Fibroblast of the aortic adventitia (primary cell): ENCODE measurements around the gene MAGI2. TPM values are rescaled to one million over a fixed set of nuclear protein-coding genes. Genes with fewer than 3 reads are reported as not detected.

Experiments
- DNase-seq: peaks from one replicate; pipeline ENCODE4 v3.0.0-alpha.2; 2010; ENCODE audit warnings: low read depth
- H3K4me3 ChIP-seq: 2 replicates; pipeline ENCODE4 v1.5.1; 2011; ENCODE audit warnings: low read depth, mild to moderate bottlenecking, control low read depth, low read length, moderate library complexity
- total RNA-seq: library from RNA; depleted of rRNA; stranded (reverse); fragments of >200 nt; gene quantifications from 2 replicates; pipeline ENCODE4 v1.2.3, GENCODE V29; 2012; ENCODE audit warnings: low replicate concordance
- TF ChIP-seq, protein P1 (sequence below): IDR thresholded peaks from 2 replicates; pipeline ENCODE4 v1.5.1; 2011; ENCODE audit warnings: mild to moderate bottlenecking, low read length, control low read depth, inconsistent platforms; ENCODE audit not compliant: insufficient read depth

Gene MAGI2
- total RNA-seq, 1 donor: 25.5 TPM

DNA sequence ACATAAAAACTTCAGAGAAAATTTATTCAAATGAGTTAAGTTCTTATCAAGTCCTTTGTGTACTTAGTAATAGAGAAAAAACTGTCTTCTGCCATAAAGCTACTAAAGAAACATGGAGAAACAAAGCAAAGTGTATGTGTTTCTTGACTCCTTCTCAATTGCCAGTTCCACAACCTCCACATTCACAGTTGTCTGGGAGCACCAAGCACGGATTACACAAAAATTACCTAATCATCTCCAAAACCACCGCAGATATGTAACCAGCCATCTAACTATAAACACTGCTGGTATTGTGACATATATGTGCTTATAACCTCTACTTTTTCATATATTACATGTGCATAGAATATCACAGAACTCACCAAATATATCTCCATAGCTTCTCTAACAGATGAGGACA is 23.1 kb downstream of the MAGI2 start:
- no peak overlapping the region for H3K4me3 ChIP-seq
- TF ChIP-seq, protein P1, sequence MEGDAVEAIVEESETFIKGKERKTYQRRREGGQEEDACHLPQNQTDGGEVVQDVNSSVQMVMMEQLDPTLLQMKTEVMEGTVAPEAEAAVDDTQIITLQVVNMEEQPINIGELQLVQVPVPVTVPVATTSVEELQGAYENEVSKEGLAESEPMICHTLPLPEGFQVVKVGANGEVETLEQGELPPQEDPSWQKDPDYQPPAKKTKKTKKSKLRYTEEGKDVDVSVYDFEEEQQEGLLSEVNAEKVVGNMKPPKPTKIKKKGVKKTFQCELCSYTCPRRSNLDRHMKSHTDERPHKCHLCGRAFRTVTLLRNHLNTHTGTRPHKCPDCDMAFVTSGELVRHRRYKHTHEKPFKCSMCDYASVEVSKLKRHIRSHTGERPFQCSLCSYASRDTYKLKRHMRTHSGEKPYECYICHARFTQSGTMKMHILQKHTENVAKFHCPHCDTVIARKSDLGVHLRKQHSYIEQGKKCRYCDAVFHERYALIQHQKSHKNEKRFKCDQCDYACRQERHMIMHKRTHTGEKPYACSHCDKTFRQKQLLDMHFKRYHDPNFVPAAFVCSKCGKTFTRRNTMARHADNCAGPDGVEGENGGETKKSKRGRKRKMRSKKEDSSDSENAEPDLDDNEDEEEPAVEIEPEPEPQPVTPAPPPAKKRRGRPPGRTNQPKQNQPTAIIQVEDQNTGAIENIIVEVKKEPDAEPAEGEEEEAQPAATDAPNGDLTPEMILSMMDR: no peak
- DNase-seq: no peak

DNA sequence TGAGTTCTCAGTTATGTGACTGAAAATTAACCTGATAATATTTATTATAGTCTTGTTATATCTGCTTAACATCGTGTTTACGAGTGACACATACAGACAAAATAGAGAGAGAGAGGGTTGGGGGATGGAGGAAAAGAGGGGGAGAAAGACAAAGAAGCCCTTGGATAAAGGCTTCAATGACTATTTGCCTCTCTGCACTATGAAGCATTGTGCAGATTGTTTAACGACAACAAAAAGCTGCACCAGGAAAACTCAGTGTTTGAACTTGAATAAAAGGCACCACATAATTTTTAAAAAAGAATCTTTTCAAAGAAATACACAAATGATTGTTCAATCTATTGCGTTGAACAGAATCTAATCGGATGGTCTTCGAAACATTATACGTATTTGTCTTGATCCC is 27.8 kb downstream of the MAGI2 start:
- DNase-seq: no peak
- H3K4me3 ChIP-seq: no peak overlapping the region
- TF ChIP-seq, protein P1: no peak

DNA sequence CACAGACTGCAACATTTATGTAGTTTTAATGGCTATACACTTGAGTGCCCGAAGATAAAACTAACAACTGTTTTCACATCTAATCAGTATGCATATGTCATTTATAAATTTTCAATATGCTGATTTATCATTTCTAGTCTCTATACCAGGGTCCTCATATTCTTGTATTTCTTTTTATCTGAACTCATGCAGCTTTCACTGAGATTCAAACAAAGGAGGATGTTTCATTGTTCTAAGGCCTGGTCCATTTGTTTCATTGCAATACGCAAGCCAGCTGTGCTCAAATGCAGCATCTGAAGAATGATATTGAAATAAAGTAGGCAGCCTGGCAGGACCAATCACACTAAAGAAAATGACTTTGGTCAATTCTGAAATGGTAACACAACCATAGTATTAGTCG is 31.7 kb downstream of the MAGI2 start:
- DNase-seq: no peak
- no peak overlapping the region for H3K4me3 ChIP-seq
- TF ChIP-seq, protein P1: no peak

DNA sequence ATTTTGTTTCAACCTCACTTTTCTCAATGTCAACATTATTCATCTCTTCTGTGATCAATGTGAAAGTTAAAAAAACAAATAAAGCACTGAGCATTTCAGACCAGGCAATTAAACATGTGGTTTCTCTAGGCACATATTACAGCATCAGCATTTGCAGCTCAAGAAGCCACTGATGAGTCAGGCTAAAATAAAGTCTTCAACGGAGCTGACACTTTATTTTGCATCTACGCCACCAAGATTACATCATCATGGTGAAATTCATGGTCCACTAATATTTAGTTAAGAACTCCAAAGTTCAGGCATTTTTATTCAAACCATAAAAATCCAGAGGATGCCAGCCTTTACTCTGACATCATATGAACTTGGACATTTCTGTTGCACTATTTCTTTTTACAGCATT is 33.0 kb downstream of the MAGI2 start:
- peak; percentile 95 for DNase-seq
- H3K4me3 ChIP-seq: no peak overlapping the region
- TF ChIP-seq, protein P1: no peak

DNA sequence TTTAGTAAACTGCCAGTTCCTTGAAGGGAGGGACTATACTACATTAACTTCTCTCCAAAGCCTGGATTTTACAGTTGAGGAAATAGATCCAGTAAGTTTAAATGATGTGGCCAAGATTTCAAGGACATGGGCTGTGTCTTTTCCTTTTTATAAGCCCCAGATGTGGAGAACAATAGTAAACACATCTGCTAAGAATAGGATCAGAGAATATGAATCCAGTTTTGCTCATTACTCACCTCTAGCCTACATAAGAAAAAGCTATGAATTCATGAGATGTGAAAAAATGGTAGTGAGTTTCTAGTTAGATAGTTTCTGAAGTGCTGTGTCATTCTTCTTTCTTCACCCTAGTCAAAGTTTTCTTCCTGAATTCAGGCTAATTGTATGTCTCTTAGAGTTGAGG is 38.6 kb downstream of the MAGI2 start:
- no peak overlapping the region for H3K4me3 ChIP-seq
- TF ChIP-seq, protein P1: no peak
- DNase-seq: peak; percentile 79

DNA sequence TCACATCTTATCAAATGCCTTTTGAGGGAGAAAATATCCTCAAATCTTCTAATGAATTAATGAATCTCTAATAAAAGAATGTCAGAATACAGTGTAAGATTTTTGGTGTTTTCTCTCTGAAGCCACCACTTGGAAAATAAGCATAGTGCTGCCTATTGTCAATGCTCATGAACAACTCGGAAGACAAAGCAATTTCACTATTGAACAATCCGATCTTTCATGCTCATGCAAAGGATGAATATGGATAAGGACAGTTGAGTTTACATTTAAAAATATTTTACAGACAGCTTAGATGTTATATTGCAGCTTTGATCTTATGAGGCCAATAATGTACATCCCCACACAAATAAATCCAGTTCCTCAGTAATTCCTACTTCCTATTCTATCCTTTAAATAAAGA is 40.6 kb downstream of the MAGI2 start:
- no peak overlapping the region for H3K4me3 ChIP-seq
- TF ChIP-seq, protein P1: no peak
- DNase-seq: no peak

DNA sequence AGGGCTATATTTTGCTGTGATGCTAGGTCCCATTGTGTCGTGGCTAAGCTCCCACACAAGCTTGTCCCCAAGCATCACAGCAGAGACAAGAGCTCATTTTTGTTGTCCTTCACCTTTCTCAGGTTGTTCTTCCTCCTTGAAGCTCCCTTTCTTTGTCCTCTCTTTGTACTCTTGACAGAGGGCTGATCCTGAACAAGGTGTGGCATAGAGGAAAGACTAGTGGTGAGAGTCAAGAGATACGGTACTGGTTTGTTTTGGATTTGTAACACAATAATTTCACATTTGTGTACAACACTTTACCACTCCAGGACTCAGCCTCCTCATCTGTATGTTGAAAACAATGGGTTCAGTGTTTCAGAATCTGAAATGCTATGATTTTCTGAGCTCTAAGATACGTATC is 41.0 kb downstream of the MAGI2 start:
- no peak for DNase-seq
- H3K4me3 ChIP-seq: no peak overlapping the region
- TF ChIP-seq, protein P1: no peak
